GM18502 (cell line): ENCODE results near the gene BPGM.
"Not testable (repeated sequence)": the region's sequence is repeated elsewhere in the genome, so short reads cannot be mapped to it uniquely, and the experiment has no call there.

Experiments used
- ATAC-seq: cut with Tn5 transposase; IDR thresholded peaks from one replicate; pipeline ENCODE4 v1.9.1; 2021; ENCODE audit warnings: mild to moderate bottlenecking; ENCODE audit not compliant: unreplicated experiment, poor library complexity

BPGM gene

GRCh38 chr7:134660242-134660785 lies 13.7 kb downstream of the BPGM start:
- ATAC-seq: no peak

GRCh38 chr7:134660961-134661376 lies 14.3 kb downstream of the BPGM start:
- ATAC-seq: no peak

GRCh38 chr7:134662166-134662870 lies 15.7 kb downstream of the BPGM start:
- ATAC-seq: no peak

GRCh38 chr7:134662871-134663205 lies 16.2 kb downstream of the BPGM start:
- no peak for ATAC-seq

GRCh38 chr7:134665045-134665444 lies 18.4 kb downstream of the BPGM start:
- not testable (repeated sequence) for ATAC-seq

- no peak for ATAC-seq
Observed at GRCh38 chr7:134667899-134668298, 21.2 kb downstream of the BPGM start.

GRCh38 chr7:134669388-134669787 lies 22.7 kb downstream of the BPGM start:
- ATAC-seq: no peak

- ATAC-seq: peak; percentile 79
Observed at GRCh38 chr7:134669845-134670373, 23.3 kb downstream of the BPGM start.

- ATAC-seq: no peak
Observed at GRCh38 chr7:134671609-134672008, 25.0 kb downstream of the BPGM start.

- no peak for ATAC-seq
Observed at GRCh38 chr7:134674424-134674823, 27.8 kb downstream of the BPGM start.

GRCh38 chr7:134676743-134677142 lies 30.1 kb downstream of the BPGM start:
- ATAC-seq: no peak

GRCh38 chr7:134678115-134678514 lies 31.5 kb downstream of the BPGM start:
- no peak for ATAC-seq

- ATAC-seq: no peak
Observed at GRCh38 chr7:134679006-134679405, 32.4 kb downstream of the BPGM start.

- no peak for ATAC-seq
Observed at GRCh38 chr7:134684165-134684564, 37.5 kb downstream of the BPGM start.

- ATAC-seq: no peak
Observed at GRCh38 chr7:134685250-134685649, 38.6 kb downstream of the BPGM start.

GRCh38 chr7:134686786-134687185 lies 40.1 kb downstream of the BPGM start:
- ATAC-seq: no peak

- not testable (repeated sequence) for ATAC-seq
Observed at GRCh38 chr7:134689550-134689949, 42.9 kb downstream of the BPGM start.

GRCh38 chr7:134690016-134690415 lies 43.4 kb downstream of the BPGM start:
- ATAC-seq: no peak

GRCh38 chr7:134690614-134691504 lies 44.2 kb downstream of the BPGM start:
- ATAC-seq: no peak

- no peak for ATAC-seq
Observed at GRCh38 chr7:134691546-134692343, 45.1 kb downstream of the BPGM start.
